Natural killer cell treated with Interleukin-12 subunit alpha and Interleukin-12 subunit beta and Interleukin-15 and Interleukin-18, amount 100 ng/mL, for 72 hours (primary cell): Measurements from ENCODE around the gene DOCK3. TPM values are rescaled to one million over a fixed set of nuclear protein-coding genes. Genes with fewer than 3 reads are reported as not detected.
"Not testable (repeated sequence)": the region's sequence is repeated elsewhere in the genome, so short reads cannot be mapped to it uniquely, and the experiment has no call there.

Experiments
- ATAC-seq, 2 donors: fragments of 150-1000 bp; cut with Tn5 transposase in 1 of 2; sonication (Bioruptor Pico), chemical (Tn5 transposase) in 1 of 2; 2 replicates each; pipeline ENCODE4 v1.10.0; 2021
- DNase-seq: peaks from one replicate; pipeline ENCODE4 v3.0.0; 2022; ENCODE audit warnings: low spot score
- H3K27ac Mint-ChIP-seq, 2 donors: 1 replicate in 1 of 2; 2 replicates in 1 of 2; pipeline ENCODE4 v1.8.0; 2022; ENCODE audit warnings: mixed read lengths in 2 of 2, mild to moderate bottlenecking in 1 of 2, moderate library complexity in 1 of 2
- H3K27me3 Mint-ChIP-seq, 2 donors: 1 replicate in 1 of 2; 2 replicates in 1 of 2; pipeline ENCODE4 v1.8.0; 2022; ENCODE audit warnings: mixed read lengths in 2 of 2
- H3K36me3 Mint-ChIP-seq: one replicate; pipeline ENCODE4 v1.8.0; 2022; ENCODE audit warnings: mixed read lengths
- H3K4me1 Mint-ChIP-seq, 2 donors: 1 replicate in 1 of 2; 2 replicates in 1 of 2; pipeline ENCODE4 v1.8.0; 2022; ENCODE audit warnings: low read depth in 2 of 2, mixed read lengths in 2 of 2, mild to moderate bottlenecking in 1 of 2
- H3K4me3 Mint-ChIP-seq: one replicate; pipeline ENCODE4 v1.8.0; 2022; ENCODE audit warnings: mixed read lengths
- H3K9me3 Mint-ChIP-seq: 2 replicates; pipeline ENCODE4 v1.8.0; 2022; ENCODE audit warnings: mixed read lengths
- total RNA-seq, 2 donors: library from RNA; stranded (reverse); gene quantifications; one replicate each; pipeline ENCODE4 v1.2.3, GENCODE V29; 2022

Gene DOCK3
- total RNA-seq, 2 donors from 2014 or later, result 1.3 to 4.5 TPM

DNA sequence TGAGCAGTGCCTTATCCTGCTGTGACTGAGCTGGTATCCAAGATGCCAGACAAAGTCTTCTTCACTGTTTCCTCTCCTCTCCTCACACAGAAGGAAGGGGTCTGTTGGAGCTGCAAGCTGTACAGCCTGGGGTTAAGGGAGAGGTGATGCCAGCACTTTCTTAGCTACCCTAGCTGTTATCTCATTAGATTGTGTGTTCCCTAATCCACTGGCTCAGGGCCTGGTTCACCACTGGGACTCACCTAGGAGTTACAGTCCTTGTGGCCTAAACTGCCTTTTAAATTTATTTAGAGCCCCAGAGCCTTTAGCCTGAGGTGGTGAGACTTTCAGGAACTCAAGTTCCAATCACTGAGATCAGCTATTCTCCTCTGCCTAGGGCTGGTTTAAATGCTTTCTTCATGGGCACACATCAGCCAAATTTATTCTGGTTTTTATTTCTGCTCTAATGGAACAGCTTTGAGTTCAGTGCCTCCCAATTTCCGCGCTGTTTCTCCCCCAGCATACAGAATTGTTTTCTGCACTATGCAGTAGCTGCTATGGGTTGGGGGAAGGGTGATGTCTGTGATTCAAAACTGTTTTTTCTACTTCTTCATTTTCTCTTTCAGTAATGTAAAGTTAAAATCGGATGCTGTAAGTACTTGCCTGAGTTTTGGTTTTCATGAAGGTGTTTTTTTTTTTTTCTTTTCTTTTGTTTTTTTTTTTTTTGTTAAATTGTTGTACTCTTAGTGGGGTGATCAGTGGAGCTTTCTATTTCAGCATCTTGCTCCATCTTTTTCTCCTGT, 198.8 kb downstream of the DOCK3 start:
- no peak for ATAC-seq
- peaks cover 30 to 46% of the 10 kb centered on the region in 2 donors for H3K27me3 Mint-ChIP-seq
- H3K9me3 Mint-ChIP-seq, result peaks cover 3% of the 10 kb centered on the region
- H3K4me3 Mint-ChIP-seq, result no peak overlapping the region
- DNase-seq, result no peak
- H3K27ac Mint-ChIP-seq, result no peak overlapping the region
- peaks cover 11% of the 10 kb centered on the region for H3K36me3 Mint-ChIP-seq
- no peaks in the 10 kb centered on the region for H3K4me1 Mint-ChIP-seq

DNA sequence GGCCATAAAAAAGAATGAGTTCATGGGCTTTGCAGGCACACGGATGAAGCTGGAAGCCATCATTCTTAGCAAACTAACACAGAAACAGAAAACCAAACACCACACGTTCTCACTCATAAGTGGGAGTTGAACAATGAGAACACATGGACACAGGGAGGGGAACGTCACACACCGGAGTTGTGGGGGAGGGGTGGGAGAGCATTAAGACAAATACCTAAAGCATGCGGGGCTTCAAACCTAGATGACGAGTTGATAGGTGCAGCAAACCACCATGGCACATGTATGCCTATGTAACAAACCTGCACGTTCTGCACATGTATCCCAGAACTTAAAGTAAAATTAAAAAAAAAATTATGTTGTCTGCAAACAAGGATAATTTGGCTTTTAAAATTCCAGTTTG, 200.1 kb downstream of the DOCK3 start:
- Mint-ChIP-seq H3K36me3 (peaks cover 11% of the 10 kb centered on the region), H3K27me3 (peaks cover 32 to 51% of the 10 kb centered on the region in 2 donors)

DNA sequence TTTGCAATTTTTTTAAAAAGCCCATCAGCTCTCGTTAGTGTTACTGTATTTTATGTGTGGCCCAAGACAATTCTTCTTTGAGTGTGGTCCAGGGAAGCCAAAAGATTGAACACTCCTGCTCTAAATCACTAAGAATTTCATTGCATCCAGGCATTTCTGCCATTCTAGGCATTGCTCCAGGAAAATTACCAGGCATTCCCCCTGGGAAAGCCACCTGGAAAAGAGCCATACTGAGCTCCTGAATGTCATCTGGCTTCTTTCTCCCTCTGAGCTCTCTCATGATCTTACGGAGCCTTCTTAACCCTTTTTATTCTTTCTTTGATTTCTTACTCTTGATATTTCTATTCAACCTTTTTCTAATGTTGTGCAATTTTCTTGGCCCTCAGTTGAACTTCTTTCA, 202.2 kb downstream of the DOCK3 start:
- Mint-ChIP-seq H3K4me3 (no peak overlapping the region), H3K27ac (no peak overlapping the region), H3K36me3 (peaks cover 2% of the 10 kb centered on the region), H3K27me3 (peaks cover 23 to 37% of the 10 kb centered on the region in 2 donors), H3K9me3 (no peaks in the 10 kb centered on the region), H3K4me1 (no peaks in the 10 kb centered on the region)
- no peak for DNase-seq
- ATAC-seq, result no peak

More for the DNA sequence above, 200.1 kb downstream of the DOCK3 start:
- not testable (repeated sequence) for H3K9me3 Mint-ChIP-seq, H3K4me1 Mint-ChIP-seq, H3K27ac Mint-ChIP-seq, ATAC-seq, H3K4me3 Mint-ChIP-seq, DNase-seq

DNA sequence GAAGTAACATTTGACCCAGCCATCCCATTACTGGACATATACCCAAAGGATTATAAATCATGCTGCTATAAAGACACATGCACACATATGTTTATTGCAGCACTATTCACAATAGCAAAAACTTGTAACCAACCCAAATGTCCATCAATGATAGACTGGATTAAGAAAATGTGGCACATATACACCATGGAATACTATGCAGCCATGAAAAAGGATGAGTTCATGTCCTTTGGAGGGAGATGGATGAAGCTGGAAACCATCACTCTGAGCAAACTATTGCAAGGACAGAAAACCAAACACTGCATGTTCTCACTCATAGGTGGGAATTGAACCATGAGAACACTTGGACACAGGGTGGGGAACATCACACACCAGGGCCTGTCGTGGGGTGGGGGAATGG, 208.0 kb downstream of the DOCK3 start:
- DNase-seq, H3K4me3 Mint-ChIP-seq, H3K36me3 Mint-ChIP-seq, H3K9me3 Mint-ChIP-seq, H3K27ac Mint-ChIP-seq, H3K4me1 Mint-ChIP-seq, ATAC-seq: not testable (repeated sequence)
- peaks cover 14 to 32% of the 10 kb centered on the region in 2 donors for H3K27me3 Mint-ChIP-seq

DNA sequence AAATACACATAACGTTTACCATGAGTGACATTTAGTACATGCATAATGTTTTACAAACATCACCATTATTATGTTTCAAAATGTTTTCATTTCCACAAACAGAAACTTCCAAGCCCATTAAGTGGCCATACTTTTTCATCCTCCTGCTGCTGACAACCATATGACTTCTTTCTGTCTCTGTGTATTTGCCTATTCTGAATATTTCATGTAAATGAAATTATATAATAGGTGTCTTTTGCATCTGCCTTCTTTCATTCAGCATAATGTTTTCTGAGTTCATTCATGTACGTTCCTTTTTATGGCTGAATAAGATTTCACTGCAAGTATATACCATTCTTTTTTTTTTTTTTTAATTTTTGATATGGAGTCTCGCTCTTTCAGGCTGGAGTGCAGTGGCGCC, 209.0 kb downstream of the DOCK3 start:
- no peak for DNase-seq
- Mint-ChIP-seq H3K27ac (no peak overlapping the region), H3K27me3 (peaks cover 8 to 23% of the 10 kb centered on the region in 2 donors), H3K4me1 (no peaks in the 10 kb centered on the region), H3K36me3 (no peaks in the 10 kb centered on the region), H3K4me3 (no peak overlapping the region), H3K9me3 (no peaks in the 10 kb centered on the region)
- ATAC-seq, result no peak

DNA sequence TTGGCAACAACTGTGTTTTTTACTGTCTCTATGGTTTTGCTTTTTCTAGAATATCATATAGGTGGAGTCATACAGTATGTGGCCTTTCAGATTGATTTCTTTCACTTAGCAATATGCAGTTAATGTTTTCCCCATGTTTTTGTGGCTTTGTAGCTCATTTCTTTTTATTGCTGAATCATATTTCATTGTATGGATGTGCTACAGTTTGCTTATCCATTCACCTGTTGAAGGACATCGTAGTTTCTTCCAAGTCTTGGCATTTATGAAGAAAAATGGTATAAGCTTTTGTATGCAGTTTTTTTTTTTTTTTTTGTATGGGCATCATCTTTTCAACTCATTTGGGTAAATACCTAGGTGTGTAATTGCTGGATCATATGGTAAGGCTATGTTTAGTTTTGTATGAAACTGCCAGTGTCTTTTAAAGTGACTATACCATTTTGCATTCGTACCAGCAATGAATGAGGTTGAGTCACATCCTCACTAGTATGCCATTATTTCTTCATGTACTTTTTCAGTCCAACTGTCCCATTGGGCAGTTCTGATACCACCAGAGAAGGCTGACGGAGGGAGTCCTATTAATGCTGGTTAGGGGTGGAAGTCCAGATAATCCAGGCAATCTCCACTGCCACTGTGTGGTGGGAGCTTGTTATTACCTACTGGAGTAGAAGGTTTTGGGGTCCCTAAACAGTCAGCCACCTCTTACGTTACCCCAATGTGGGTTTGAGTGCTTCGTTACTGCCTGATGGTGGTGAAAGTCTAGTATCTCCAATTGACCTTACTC, 210.5 kb downstream of the DOCK3 start:
- H3K27ac Mint-ChIP-seq, result no peak overlapping the region
- H3K4me3 Mint-ChIP-seq, result no peak overlapping the region
- DNase-seq (no peak), ATAC-seq (no peak)
- no peaks in the 10 kb centered on the region for H3K9me3 Mint-ChIP-seq
- H3K4me1 Mint-ChIP-seq, result no peaks in the 10 kb centered on the region
- peaks cover 4 to 9% of the 10 kb centered on the region in 2 donors for H3K27me3 Mint-ChIP-seq
- H3K36me3 Mint-ChIP-seq, result no peaks in the 10 kb centered on the region

DNA sequence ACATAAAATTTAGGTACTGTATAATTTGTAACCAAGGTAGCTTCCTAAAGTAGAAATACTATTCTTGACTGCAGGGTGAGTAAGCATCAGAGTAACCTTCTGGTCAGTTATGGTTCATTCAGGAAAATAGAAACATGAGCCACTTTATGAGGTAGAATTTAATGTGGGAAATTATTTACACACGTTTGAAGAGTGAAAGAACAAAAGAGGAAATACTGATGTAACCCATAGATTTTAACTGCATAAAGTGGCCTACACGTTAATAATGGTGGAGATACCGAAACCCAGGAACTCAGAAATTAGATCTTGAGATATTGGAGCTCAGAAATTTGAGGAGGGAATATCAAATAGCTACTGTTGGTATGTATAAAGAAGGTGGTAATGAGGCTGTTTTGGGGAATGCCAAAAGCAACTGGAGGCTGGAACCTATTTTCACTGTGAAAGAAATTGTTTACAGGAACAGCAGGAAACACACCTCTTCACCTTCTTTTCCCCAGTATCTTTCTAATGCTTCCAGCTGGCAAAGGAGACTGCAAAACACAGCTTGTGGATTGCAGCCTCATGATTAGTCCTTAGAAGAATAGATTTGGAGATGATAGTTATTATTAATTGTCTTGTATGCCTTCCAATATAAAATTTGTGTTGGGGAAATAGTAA, 216.1 kb downstream of the DOCK3 start:
- ATAC-seq, result no peak

DNA sequence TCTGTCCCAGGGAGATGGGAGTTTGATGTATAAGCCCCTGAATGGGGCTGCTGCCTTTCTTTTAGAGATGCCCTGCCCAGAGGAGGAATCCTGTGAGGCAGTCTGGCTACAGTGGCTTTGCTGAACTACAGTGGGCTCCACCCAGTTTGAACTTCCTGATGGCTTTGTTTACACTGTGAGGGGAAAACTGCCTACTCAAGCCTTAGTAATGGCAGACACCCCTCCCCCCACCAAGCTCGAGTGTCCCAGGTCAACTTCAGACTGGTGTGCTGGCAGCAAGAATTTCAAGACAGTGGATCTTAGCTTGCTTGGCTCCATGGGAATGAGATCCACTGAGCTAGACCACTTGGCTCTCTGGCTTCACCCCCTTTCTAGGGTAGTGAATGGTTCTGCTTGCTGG, 226.4 kb downstream of the DOCK3 start:
- H3K4me1 Mint-ChIP-seq, H3K9me3 Mint-ChIP-seq, H3K36me3 Mint-ChIP-seq, H3K4me3 Mint-ChIP-seq, DNase-seq, ATAC-seq, H3K27ac Mint-ChIP-seq: not testable (repeated sequence)
- H3K27me3 Mint-ChIP-seq, result peaks cover 28 to 31% of the 10 kb centered on the region in 2 donors

More for the DNA sequence above, 216.1 kb downstream of the DOCK3 start:
- no peaks in the 10 kb centered on the region for H3K4me1 Mint-ChIP-seq
- peaks cover 10% of the 10 kb centered on the region for H3K9me3 Mint-ChIP-seq
- DNase-seq, result no peak
- no peak overlapping the region for H3K27ac Mint-ChIP-seq
- peaks cover 22 to 34% of the 10 kb centered on the region in 2 donors for H3K27me3 Mint-ChIP-seq
- H3K4me3 Mint-ChIP-seq, result no peak overlapping the region
- H3K36me3 Mint-ChIP-seq, result peaks cover 19% of the 10 kb centered on the region

DNA sequence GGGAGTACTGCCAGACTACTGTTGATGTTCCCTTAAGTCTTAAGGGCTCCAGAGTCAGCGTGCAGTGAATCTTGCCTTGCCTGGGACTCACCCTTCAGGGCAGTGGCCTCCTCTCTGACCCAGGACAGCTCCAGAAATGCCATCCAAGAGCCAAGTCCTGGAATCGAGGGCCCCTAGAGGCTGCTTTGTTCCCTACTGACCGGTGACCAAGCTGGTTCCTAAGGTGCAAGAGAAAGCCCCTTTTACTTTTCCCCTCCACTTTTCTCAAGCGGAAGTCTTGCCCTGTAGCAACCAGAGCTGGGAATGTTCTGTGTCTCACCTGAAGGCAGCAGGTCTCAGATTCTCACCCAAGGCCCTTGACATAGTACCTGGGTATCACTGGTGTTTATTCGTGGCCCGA, 238.0 kb downstream of the DOCK3 start:
- Mint-ChIP-seq H3K4me1 (no peaks in the 10 kb centered on the region), H3K36me3 (peaks cover 15% of the 10 kb centered on the region), H3K27me3 (peaks cover 28 to 37% of the 10 kb centered on the region in 2 donors), H3K27ac (no peak overlapping the region), H3K9me3 (no peaks in the 10 kb centered on the region), H3K4me3 (no peak overlapping the region)
- DNase-seq (no peak), ATAC-seq (no peak)

DNA sequence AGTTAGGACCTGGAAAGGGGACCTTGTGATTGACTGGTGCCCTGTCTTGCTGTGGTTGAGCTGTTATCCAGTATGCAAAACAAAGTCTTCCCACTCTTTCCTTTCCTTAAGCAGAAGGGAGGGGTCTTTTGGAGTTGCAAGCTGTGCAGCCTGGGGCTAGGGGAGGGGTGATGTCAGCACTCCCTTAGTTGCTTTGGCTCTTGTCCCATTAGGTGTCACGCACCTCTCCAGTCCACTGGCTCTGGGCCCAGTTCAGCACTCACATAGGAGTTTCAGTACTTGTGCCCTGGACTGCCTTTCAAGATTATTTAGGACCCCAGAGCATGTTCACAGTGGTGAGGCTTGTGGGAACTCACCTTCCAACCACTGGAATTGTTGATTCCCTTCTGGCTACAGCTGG, 238.5 kb downstream of the DOCK3 start:
- DNase-seq (no peak), ATAC-seq (no peak)
- H3K4me3 Mint-ChIP-seq, result no peak overlapping the region
- H3K27ac Mint-ChIP-seq, result no peak overlapping the region
- peaks cover 10% of the 10 kb centered on the region for H3K36me3 Mint-ChIP-seq
- H3K4me1 Mint-ChIP-seq, result no peaks in the 10 kb centered on the region
- peaks cover 25 to 31% of the 10 kb centered on the region in 2 donors for H3K27me3 Mint-ChIP-seq
- H3K9me3 Mint-ChIP-seq, result no peaks in the 10 kb centered on the region

DNA sequence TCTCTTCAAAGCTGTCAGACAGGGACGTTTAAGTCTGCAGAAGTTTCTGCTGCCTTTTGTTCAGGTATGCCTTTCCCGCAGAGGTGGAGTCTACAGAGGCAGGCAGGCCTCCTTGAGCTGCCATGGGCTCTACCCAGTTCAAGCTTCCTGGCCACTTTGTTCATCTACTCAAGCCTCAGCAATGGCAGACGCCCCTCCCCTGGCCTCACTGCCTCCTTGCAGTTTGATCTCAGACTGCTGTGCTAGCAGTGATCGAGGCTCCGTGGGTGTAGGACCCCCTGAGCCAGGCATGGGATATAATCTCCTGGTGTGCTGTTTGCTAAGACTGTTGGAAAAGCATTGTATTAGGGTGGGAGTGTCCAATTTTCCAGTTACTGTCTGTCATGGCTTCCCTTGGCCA, 247.3 kb downstream of the DOCK3 start:
- ATAC-seq, H3K27ac Mint-ChIP-seq, H3K9me3 Mint-ChIP-seq, H3K4me3 Mint-ChIP-seq, H3K36me3 Mint-ChIP-seq, H3K4me1 Mint-ChIP-seq, DNase-seq: not testable (repeated sequence)
- peaks cover 18 to 24% of the 10 kb centered on the region in 2 donors for H3K27me3 Mint-ChIP-seq

DNA sequence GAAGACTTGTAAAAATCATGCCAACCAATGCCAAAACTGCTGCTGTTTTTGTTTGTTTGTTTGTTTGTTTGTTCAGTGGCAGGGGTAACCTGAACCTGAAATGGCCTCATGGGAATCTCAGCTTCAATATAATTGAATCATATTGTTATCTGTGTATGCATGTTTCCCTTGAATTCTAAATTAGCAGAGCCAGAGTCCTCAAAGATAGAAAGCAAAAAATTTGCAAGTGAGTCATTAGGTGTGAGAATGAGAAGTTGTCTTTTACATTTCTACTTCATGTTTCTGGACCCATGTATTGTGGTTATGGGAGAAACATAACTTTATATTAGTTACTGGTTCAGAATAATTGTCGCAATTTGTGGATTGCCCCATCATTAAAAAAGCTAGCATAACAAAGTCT, 249.2 kb downstream of the DOCK3 start:
- DNase-seq (no peak), ATAC-seq (no peak)
- H3K27me3 Mint-ChIP-seq, result peaks cover 19% of the 10 kb centered on the region in 2 donors
- H3K36me3 Mint-ChIP-seq, result peaks cover 3% of the 10 kb centered on the region
- H3K27ac Mint-ChIP-seq, result no peak overlapping the region
- H3K9me3 Mint-ChIP-seq, result no peaks in the 10 kb centered on the region
- H3K4me1 Mint-ChIP-seq, result no peaks in the 10 kb centered on the region
- no peak overlapping the region for H3K4me3 Mint-ChIP-seq

DNA sequence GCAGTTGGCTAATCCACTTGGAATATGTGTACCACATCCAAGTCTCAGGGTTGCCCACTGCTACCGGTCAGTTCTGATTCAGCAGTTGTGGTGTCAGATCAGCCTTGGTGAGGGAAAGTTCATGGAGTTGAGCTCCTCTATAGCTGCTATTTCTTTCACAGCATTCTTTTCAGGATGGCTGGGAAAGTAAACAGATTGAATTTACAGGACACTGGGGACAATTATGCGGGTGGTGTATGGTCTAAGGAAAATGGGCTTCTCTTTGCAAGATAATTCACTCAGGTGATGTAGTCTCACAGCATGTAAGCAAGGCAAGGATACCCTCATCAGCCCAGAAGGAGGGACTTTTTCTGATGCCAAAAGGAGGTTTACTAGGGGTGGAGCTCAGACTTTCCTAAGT, 249.9 kb downstream of the DOCK3 start:
- no peak overlapping the region for H3K27ac Mint-ChIP-seq

DNA sequence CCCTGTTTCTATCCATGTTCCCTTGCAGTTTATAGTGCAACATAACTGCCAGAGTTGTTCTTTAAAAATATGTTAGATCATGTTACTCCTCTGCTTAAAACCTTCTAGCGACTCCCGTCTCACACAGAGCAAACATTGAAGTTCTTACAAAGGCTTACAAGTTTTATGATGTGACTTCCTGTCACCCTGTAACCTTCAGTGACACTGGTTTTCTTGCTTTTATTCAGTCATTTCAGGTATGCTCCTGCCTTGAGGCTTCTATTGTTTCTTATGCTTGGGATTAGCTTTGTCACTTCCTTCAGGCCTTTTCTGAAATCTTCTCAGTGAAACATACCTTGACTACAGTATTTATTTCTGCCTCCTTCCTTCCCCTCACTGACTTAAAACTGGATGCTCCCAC, 252.1 kb downstream of the DOCK3 start:
- DNase-seq, result no peak
- H3K27ac Mint-ChIP-seq, result no peak overlapping the region
- H3K4me3 Mint-ChIP-seq, result no peak overlapping the region
- H3K9me3 Mint-ChIP-seq, result no peaks in the 10 kb centered on the region
- H3K4me1 Mint-ChIP-seq, result no peaks in the 10 kb centered on the region
- H3K27me3 Mint-ChIP-seq, result peaks cover 6 to 15% of the 10 kb centered on the region in 2 donors
- no peaks in the 10 kb centered on the region for H3K36me3 Mint-ChIP-seq
- ATAC-seq, result no peak

More for the DNA sequence above, 249.9 kb downstream of the DOCK3 start:
- no peak for ATAC-seq
- H3K36me3 Mint-ChIP-seq, result no peaks in the 10 kb centered on the region
- H3K9me3 Mint-ChIP-seq, result no peaks in the 10 kb centered on the region
- H3K4me3 Mint-ChIP-seq, result no peak overlapping the region
- H3K27me3 Mint-ChIP-seq, result peaks cover 16 to 18% of the 10 kb centered on the region in 2 donors
- H3K4me1 Mint-ChIP-seq, result no peaks in the 10 kb centered on the region
- no peak for DNase-seq
